Measurements from ENCODE around the gene ZBED4.
"Not testable (repeated sequence)": the region's sequence is repeated elsewhere in the genome, so short reads cannot be mapped to it uniquely, and the experiment has no call there.

Gene ZBED4

GRCh38 chr22:49820984-49821383 lies 32.7 kb upstream of the ZBED4 start:
- no peaks in the 10 kb centered on the region for H3K9me3 Mint-ChIP-seq
- no peak for TF ChIP-seq CTCF (IDR thresholded peaks at IDR 0.05)
- H3K27ac Mint-ChIP-seq: no peak overlapping the region
- peaks cover 83% of the 10 kb centered on the region for H3K36me3 Mint-ChIP-seq (ENCODE audit: low read depth)
- no peak for DNase-seq
- H3K27me3 Mint-ChIP-seq (ENCODE audit: low read depth, poor library complexity): no peaks in the 10 kb centered on the region
- no peak overlapping the region for H3K4me3 Mint-ChIP-seq
- H3K4me1 Mint-ChIP-seq: peaks cover 33% of the 10 kb centered on the region

GRCh38 chr22:49821741-49822140 lies 31.9 kb upstream of the ZBED4 start:
- H3K27me3 Mint-ChIP-seq (ENCODE audit: low read depth, poor library complexity); H3K4me3 Mint-ChIP-seq; DNase-seq; H3K9me3 Mint-ChIP-seq: not testable (repeated sequence)
- Mint-ChIP-seq H3K27ac (peak overlapping the region; percentile 75), H3K4me1 (peaks cover 37% of the 10 kb centered on the region), H3K36me3 (ENCODE audit: low read depth) (peaks cover 76% of the 10 kb centered on the region)

GRCh38 chr22:49823289-49824045 lies 30.2 kb upstream of the ZBED4 start:
- Mint-ChIP-seq H3K9me3 (no peaks in the 10 kb centered on the region), H3K4me1 (peaks cover 37% of the 10 kb centered on the region), H3K27me3 (ENCODE audit: low read depth, poor library complexity) (no peaks in the 10 kb centered on the region), H3K4me3 (peak overlapping the region; percentile 88), H3K27ac (peak overlapping the region; percentile 57), H3K36me3 (ENCODE audit: low read depth) (peaks cover 58% of the 10 kb centered on the region)
- TF ChIP-seq CTCF (IDR thresholded peaks at IDR 0.05): no peak
- no peak for DNase-seq

GRCh38 chr22:49824185-49824925 lies 29.3 kb upstream of the ZBED4 start:
- Mint-ChIP-seq H3K36me3 (ENCODE audit: low read depth) (peaks cover 51% of the 10 kb centered on the region), H3K9me3 (peaks cover 6% of the 10 kb centered on the region), H3K4me3 (peak overlapping the region; percentile 88), H3K27me3 (ENCODE audit: low read depth, poor library complexity) (peaks cover 1% of the 10 kb centered on the region), H3K4me1 (peaks cover 37% of the 10 kb centered on the region), H3K27ac (no peak overlapping the region)
- TF ChIP-seq CTCF (IDR thresholded peaks at IDR 0.05): no peak
- DNase-seq: no peak

- no peak for DNase-seq
- Mint-ChIP-seq H3K27ac (peak overlapping the region; percentile 85), H3K4me1 (peaks cover 37% of the 10 kb centered on the region), H3K4me3 (peak overlapping the region; percentile 88), H3K9me3 (peaks cover 11% of the 10 kb centered on the region), H3K27me3 (ENCODE audit: low read depth, poor library complexity) (peaks cover 6% of the 10 kb centered on the region), H3K36me3 (ENCODE audit: low read depth) (peaks cover 54% of the 10 kb centered on the region)
- TF ChIP-seq CTCF (IDR thresholded peaks at IDR 0.05): no peak
Measured at GRCh38 chr22:49824936-49825335, 28.7 kb upstream of the ZBED4 start.

GRCh38 chr22:49825436-49825835 lies 28.2 kb upstream of the ZBED4 start:
- Mint-ChIP-seq H3K36me3 (ENCODE audit: low read depth) (peaks cover 54% of the 10 kb centered on the region), H3K27me3 (ENCODE audit: low read depth, poor library complexity) (peaks cover 6% of the 10 kb centered on the region), H3K9me3 (peaks cover 16% of the 10 kb centered on the region), H3K4me1 (peaks cover 37% of the 10 kb centered on the region), H3K27ac (peak overlapping the region; percentile 85), H3K4me3 (peak overlapping the region; percentile 88)
- no peak for TF ChIP-seq CTCF (IDR thresholded peaks at IDR 0.05)
- DNase-seq: no peak
